H9 (cell line): ENCODE measurements around the gene MTARC1. TPM values are rescaled to one million over a fixed set of nuclear protein-coding genes. Genes with fewer than 3 reads are reported as not detected.

Experiments
- DNase-seq: peaks from one replicate; pipeline ENCODE4 v3.0.0-alpha.2; 2017
- H2AFZ ChIP-seq: one replicate; pipeline ENCODE4 v1.6.1; 2013; ENCODE audit warnings: mild to moderate bottlenecking, low read length, control low read depth, moderate library complexity
- H2AK5ac ChIP-seq: 2 replicates; pipeline ENCODE4 v1.6.1; 2013; ENCODE audit warnings: low read length, control low read depth, mixed read lengths; ENCODE audit not compliant: insufficient read length
- H2BK120ac ChIP-seq: one replicate; pipeline ENCODE4 v1.6.1; 2013; ENCODE audit warnings: low read depth, mild to moderate bottlenecking, low read length, control low read depth, inconsistent platforms; ENCODE audit not compliant: poor library complexity, severe bottlenecking
- H2BK12ac ChIP-seq: 2 replicates; pipeline ENCODE4 v1.6.1; 2013; ENCODE audit warnings: low read length, control low read depth, mixed read lengths, low read depth; ENCODE audit not compliant: insufficient read length
- H2BK15ac ChIP-seq: 2 replicates; pipeline ENCODE4 v1.6.1; 2013; ENCODE audit warnings: low read depth, low read length, control low read depth
- H2BK20ac ChIP-seq: one replicate; pipeline ENCODE4 v1.6.1; 2013; ENCODE audit warnings: low read depth, mild to moderate bottlenecking, low read length, control low read depth, inconsistent platforms; ENCODE audit not compliant: poor library complexity, severe bottlenecking
- H2BK5ac ChIP-seq: 2 replicates; pipeline ENCODE4 v1.6.1; 2013; ENCODE audit warnings: low read length, control low read depth, mixed read lengths; ENCODE audit not compliant: insufficient read length
- H3K14ac ChIP-seq: 2 replicates; pipeline ENCODE4 v1.6.1; 2013; ENCODE audit warnings: low read length, control low read depth; ENCODE audit not compliant: insufficient read depth
- H3K18ac ChIP-seq: 2 replicates; pipeline ENCODE4 v1.6.1; 2013; ENCODE audit warnings: low read depth, mild to moderate bottlenecking, mixed read lengths, low read length, control low read depth; ENCODE audit not compliant: insufficient read length
- H3K23ac ChIP-seq: 2 replicates; pipeline ENCODE4 v1.6.1; 2013; ENCODE audit warnings: low read length, control low read depth, mixed read lengths, low read depth; ENCODE audit not compliant: insufficient read length
- H3K23me2 ChIP-seq: 2 replicates; pipeline ENCODE4 v1.6.1; 2013; ENCODE audit warnings: low read depth, mild to moderate bottlenecking, mixed read lengths, low read length, control low read depth; ENCODE audit not compliant: insufficient read length, poor library complexity, severe bottlenecking
- H3K27ac ChIP-seq: 2 replicates; pipeline ENCODE4 v1.5.1; 2013; ENCODE audit warnings: low read length, control low read depth, mixed read lengths, low read depth; ENCODE audit not compliant: insufficient read length
- H3K27me3 ChIP-seq: 2 replicates; pipeline ENCODE4 v1.6.1; 2013; ENCODE audit warnings: low read length, control low read depth, inconsistent platforms; ENCODE audit not compliant: insufficient read depth
- H3K4ac ChIP-seq: 2 replicates; pipeline ENCODE4 v1.6.1; 2013; ENCODE audit warnings: low read depth, mild to moderate bottlenecking, control low read depth, inconsistent platforms, low read length, moderate library complexity
- H3K4me1 ChIP-seq: 2 replicates; pipeline ENCODE4 v1.6.1; 2013; ENCODE audit warnings: low read length, control low read depth, inconsistent platforms; ENCODE audit not compliant: insufficient read depth
- H3K4me2 ChIP-seq: 2 replicates; pipeline ENCODE4 v1.6.1; 2013; ENCODE audit warnings: low read length, control low read depth, mixed read lengths; ENCODE audit not compliant: insufficient read length, insufficient read depth
- H3K56ac ChIP-seq: 2 replicates; pipeline ENCODE4 v1.6.1; 2013; ENCODE audit warnings: low read depth, mild to moderate bottlenecking, mixed read lengths, low read length, control low read depth; ENCODE audit not compliant: insufficient read length
- H3K79me1 ChIP-seq: 2 replicates; pipeline ENCODE4 v1.6.1; 2013; ENCODE audit warnings: low read depth, mild to moderate bottlenecking, moderate library complexity, low read length, control low read depth, inconsistent platforms; ENCODE audit not compliant: insufficient read depth, poor library complexity, severe bottlenecking
- H3K79me2 ChIP-seq: 2 replicates; pipeline ENCODE4 v1.6.1; 2013; ENCODE audit warnings: low read length, control low read depth, inconsistent platforms; ENCODE audit not compliant: insufficient read depth
- H3K9ac ChIP-seq: 2 replicates; pipeline ENCODE4 v1.6.1; 2013; ENCODE audit warnings: low read length, control low read depth, mixed read lengths; ENCODE audit not compliant: insufficient read length; ENCODE audit errors: extremely low read depth
- H3K9me3 ChIP-seq: one replicate; pipeline ENCODE4 v1.6.1; 2013; ENCODE audit warnings: low read depth, low read length, inconsistent platforms; ENCODE audit not compliant: control insufficient read depth
- H3T11ph ChIP-seq: one replicate; pipeline ENCODE4 v1.6.1; 2013; ENCODE audit warnings: mild to moderate bottlenecking, low read length, control low read depth, inconsistent platforms
- H4K20me1 ChIP-seq: one replicate; pipeline ENCODE4 v1.6.1; 2013; ENCODE audit not compliant: control insufficient read depth, insufficient read length, insufficient read depth
- H4K5ac ChIP-seq: 2 replicates; pipeline ENCODE4 v1.6.1; 2013; ENCODE audit warnings: low read depth, mild to moderate bottlenecking, mixed read lengths, low read length, control low read depth; ENCODE audit not compliant: insufficient read length
- H4K8ac ChIP-seq: replicated peaks from 2 replicates; pipeline ENCODE4 v1.6.1; 2013; ENCODE audit warnings: low read length, control low read depth, mixed read lengths, low read depth; ENCODE audit not compliant: insufficient read length
- H4K91ac ChIP-seq: 2 replicates; pipeline ENCODE4 v1.6.1; 2013; ENCODE audit warnings: low read depth, mild to moderate bottlenecking, moderate library complexity, mixed read lengths, low read length, control low read depth; ENCODE audit not compliant: insufficient read length
- H3K27ac Mint-ChIP-seq, 3 experiments: 2 replicates in 2 of 3; 3 replicates in 1 of 3; pipeline ENCODE4 v1.8.0; 2020 to 2021; ENCODE audit warnings: mixed read lengths in 3 of 3, mild to moderate bottlenecking in 1 of 3, moderate library complexity in 1 of 3
- H3K27me3 Mint-ChIP-seq: 2 replicates; pipeline ENCODE4 v1.8.0; 2021; ENCODE audit warnings: low read depth, mild to moderate bottlenecking, moderate library complexity, mixed read lengths
- H3K36me3 Mint-ChIP-seq, 3 experiments: 2 replicates in 2 of 3; 3 replicates in 1 of 3; pipeline ENCODE4 v1.8.0; 2020 to 2021; ENCODE audit warnings: low read depth in 3 of 3, mixed read lengths in 3 of 3; ENCODE audit not compliant: insufficient read depth in 1 of 3
- H3K4me1 Mint-ChIP-seq, 2 experiments: 2 replicates each; pipeline ENCODE4 v1.8.0; 2020; ENCODE audit warnings: mixed read lengths in 2 of 2
- H3K4me3 Mint-ChIP-seq, 2 experiments: 2 replicates in 1 of 2; 3 replicates in 1 of 2; pipeline ENCODE4 v1.8.0; 2020 to 2021; ENCODE audit warnings: mild to moderate bottlenecking in 2 of 2, mixed read lengths in 2 of 2, moderate library complexity in 1 of 2
- H3K9me3 Mint-ChIP-seq, 2 experiments: 2 replicates in 1 of 2; 3 replicates in 1 of 2; pipeline ENCODE4 v1.8.0; 2020; ENCODE audit warnings: mild to moderate bottlenecking in 2 of 2, mixed read lengths in 2 of 2, moderate library complexity in 1 of 2
- CTCF ChIP-seq: fragments of 200-600 bp; sonication (generic); conservative IDR thresholded peaks from 3 replicates; pipeline ENCODE4 v1.8.0; 2021; ENCODE audit warnings: antibody characterized with exemption, mild to moderate bottlenecking
- WGBS: extraction: QIAGEN DNeasy Blood & Tissue Kit; methylation state at CpG from one replicate; pipeline ENCODE4 v1.1.7; 2013; ENCODE audit warnings: missing lambda C conversion rate, low lambda C conversion rate, mixed read lengths; ENCODE audit not compliant: insufficient read length; ENCODE audit errors: extremely low coverage; 5-methylcytosine and 5-hydroxymethylcytosine counted together
- total RNA-seq: library from RNA; stranded (reverse); gene quantifications from 2 replicates; pipeline ENCODE4 v1.2.1, GENCODE V29; 2021

Gene MTARC1
- total RNA-seq, 1 experiment from 2014 or later = 33.7 TPM

DNA sequence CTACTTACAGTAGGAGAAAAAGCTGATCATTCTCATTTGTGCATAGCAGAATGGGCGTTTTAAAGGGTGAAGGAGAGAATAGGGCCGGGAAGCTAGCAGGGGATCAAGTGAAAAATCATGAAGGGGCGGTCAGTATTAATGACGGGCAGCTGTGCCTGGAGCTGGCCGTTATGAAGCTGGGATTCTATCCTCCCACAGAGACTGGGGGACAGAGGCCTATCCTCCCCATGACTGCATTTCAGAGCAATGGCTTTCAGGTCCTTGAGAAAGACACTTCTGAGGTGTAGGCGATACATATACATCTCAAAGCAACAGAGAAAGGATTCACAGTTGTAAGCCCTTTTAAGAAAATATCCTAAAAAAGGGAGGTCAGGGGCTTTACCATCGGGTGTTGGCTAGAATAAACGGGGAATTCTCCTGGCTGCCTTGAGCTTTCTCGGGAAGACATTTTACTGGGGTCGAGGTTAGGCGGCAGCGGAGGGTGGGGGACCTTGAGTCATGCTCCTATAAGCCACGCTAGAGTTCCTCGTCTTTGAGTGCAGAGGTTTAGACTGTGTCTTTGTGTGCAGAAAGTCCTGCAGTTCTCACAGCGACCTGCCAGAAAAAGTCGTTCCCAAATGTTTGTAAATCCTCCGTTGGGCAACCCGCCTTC is 39.1 kb upstream of the MTARC1 start:
- Histone ChIP-seq H2BK5ac (no peak overlapping the region), H3K14ac (peak overlapping the region; percentile 86; the same call in 1 of the 2 replicates), H2BK12ac (no peak overlapping the region), H3T11ph (no peak overlapping the region), H3K4me1 (no peaks in the 10 kb centered on the region; the same call in 1 of the 2 replicates), H2BK15ac (no peak overlapping the region), H3K23ac (no peak overlapping the region), H3K4ac (no peak overlapping the region), H2AFZ (peak overlapping the region; percentile 45), H2BK20ac (no peak overlapping the region), H4K20me1 (no peaks in the 10 kb centered on the region), H3K9ac (peak overlapping the region; percentile 40), H3K56ac (no peak overlapping the region), H3K18ac (peak overlapping the region; percentile 61), H3K23me2 (peaks cover 15% of the 10 kb centered on the region), H3K27me3 (peaks cover 8% of the 10 kb centered on the region), H4K5ac (no peak overlapping the region), H3K79me2 (no peaks in the 10 kb centered on the region), H2BK120ac (no peak overlapping the region), H3K79me1 (no peaks in the 10 kb centered on the region), H3K27ac (no peak overlapping the region), H2AK5ac (no peak overlapping the region), H4K8ac (no peak overlapping the region), H3K9me3 (no peaks in the 10 kb centered on the region), H4K91ac (no peak overlapping the region), H3K4me2 (peak overlapping the region; percentile 88)
- peaks cover 39 to 44% of the 10 kb centered on the region in 2 experiments for H3K4me1 Mint-ChIP-seq
- H3K27me3 Mint-ChIP-seq = peaks cover 73% of the 10 kb centered on the region
- peak overlapping the region; percentile 76 to 89 for H3K4me3 Mint-ChIP-seq
- no peak for TF ChIP-seq CTCF
- H3K36me3 Mint-ChIP-seq = peaks cover 0 to 4% (median 2%) of the 10 kb centered on the region in 3 experiments; a peak in 4 of 7 replicates
- no peaks in the 10 kb centered on the region for H3K9me3 Mint-ChIP-seq
- peak overlapping the region in 2 of 3 experiments; percentile 70 to 86; a peak in 4 of 7 replicates for H3K27ac Mint-ChIP-seq
- WGBS = no CpG with 5 or more reads among the region's 18 CpGs
- no peak for DNase-seq
